OCI-LY1 (cell line): ENCODE data around the gene PARL.

Experiments used
- H2AFZ ChIP-seq: fragments of 200-600 bp; sonication (generic), shearing (Covaris generic); 2 replicates; pipeline ENCODE4 v1.6.0; 2014; ENCODE audit warnings: antibody characterized with exemption, mild to moderate bottlenecking, low read length
- H3F3A ChIP-seq: fragments of 200-600 bp; sonication (generic), shearing (Covaris generic); 2 replicates; pipeline ENCODE4 v1.6.0; 2014; ENCODE audit warnings: mild to moderate bottlenecking, antibody characterized with exemption, low read length, moderate library complexity; ENCODE audit not compliant: insufficient read depth
- H3K27ac ChIP-seq: fragments of 200-600 bp; sonication (generic); 2 replicates; pipeline ENCODE4 v1.5.1; 2014; ENCODE audit warnings: low read length, mixed run types, mild to moderate bottlenecking, low read depth; ENCODE audit not compliant: poor library complexity, severe bottlenecking
- H3K27me3 ChIP-seq: fragments of 200-600 bp; sonication (generic); 2 replicates; pipeline ENCODE4 v1.6.0; 2014; ENCODE audit warnings: antibody characterized with exemption, mild to moderate bottlenecking, low read length, moderate library complexity; ENCODE audit not compliant: insufficient read depth
- H3K36me3 ChIP-seq: fragments of 200-600 bp; sonication (generic); 2 replicates; pipeline ENCODE4 v1.6.1; 2014; ENCODE audit warnings: mild to moderate bottlenecking, antibody characterized with exemption, low read length, moderate library complexity, mixed read lengths; ENCODE audit not compliant: insufficient read depth
- H3K4me1 ChIP-seq: fragments of 200-600 bp; sonication (generic); 2 replicates; pipeline ENCODE4 v1.5.1; 2014; ENCODE audit warnings: mild to moderate bottlenecking, low read length, moderate library complexity; ENCODE audit not compliant: insufficient read depth, severe bottlenecking
- H3K4me2 ChIP-seq: fragments of 200-600 bp; sonication (generic), shearing (Covaris generic); 2 replicates; pipeline ENCODE4 v1.6.1; 2014; ENCODE audit warnings: low read length
- H3K4me3 ChIP-seq: fragments of 200-600 bp; sonication (generic); 2 replicates; pipeline ENCODE4 v1.5.1; 2014; ENCODE audit warnings: low read length, low read depth, mild to moderate bottlenecking, mixed read lengths; ENCODE audit not compliant: poor library complexity, severe bottlenecking
- H3K79me2 ChIP-seq: fragments of 200-600 bp; shearing (Covaris generic); 2 replicates; pipeline ENCODE4 v1.6.1; 2016; ENCODE audit warnings: mixed run types, low read length, mixed read lengths; ENCODE audit not compliant: insufficient read depth
- H3K9ac ChIP-seq: fragments of 200-600 bp; sonication (generic), shearing (Covaris generic); 2 replicates; pipeline ENCODE4 v1.6.1; 2014; ENCODE audit warnings: mild to moderate bottlenecking, low read length, mixed read lengths
- H3K9me2 ChIP-seq: fragments of 200-600 bp; sonication (generic), shearing (Covaris generic); 2 replicates; pipeline ENCODE4 v1.6.1; 2014; ENCODE audit warnings: low read depth, mild to moderate bottlenecking, low read length, mixed read lengths
- H3K9me3 ChIP-seq: fragments of 200-600 bp; shearing (Covaris generic); 2 replicates; pipeline ENCODE4 v1.6.1; 2014; ENCODE audit warnings: low read length, mixed read lengths
- H4K20me1 ChIP-seq: fragments of 200-600 bp; sonication (generic), shearing (Covaris generic); 2 replicates; pipeline ENCODE4 v1.6.0; 2016; ENCODE audit warnings: mild to moderate bottlenecking, low read length; ENCODE audit not compliant: insufficient read depth
- EZH2 ChIP-seq: fragments of 200-600 bp; sonication (generic), shearing (Covaris generic); IDR thresholded peaks from 2 replicates; pipeline ENCODE4 v1.8.0; 2017; ENCODE audit warnings: borderline replicate concordance, mixed run types, mild to moderate bottlenecking, antibody characterized with exemption, low read length, moderate library complexity, mixed read lengths
- TF ChIP-seq, protein P1 (sequence below): fragments of 200-600 bp; sonication (generic), shearing (Covaris generic); IDR thresholded peaks from 2 replicates; pipeline ENCODE4 v1.5.1; 2017; ENCODE audit warnings: mild to moderate bottlenecking, antibody characterized with exemption, low read length, moderate library complexity, mixed read lengths

Gene PARL

DNA sequence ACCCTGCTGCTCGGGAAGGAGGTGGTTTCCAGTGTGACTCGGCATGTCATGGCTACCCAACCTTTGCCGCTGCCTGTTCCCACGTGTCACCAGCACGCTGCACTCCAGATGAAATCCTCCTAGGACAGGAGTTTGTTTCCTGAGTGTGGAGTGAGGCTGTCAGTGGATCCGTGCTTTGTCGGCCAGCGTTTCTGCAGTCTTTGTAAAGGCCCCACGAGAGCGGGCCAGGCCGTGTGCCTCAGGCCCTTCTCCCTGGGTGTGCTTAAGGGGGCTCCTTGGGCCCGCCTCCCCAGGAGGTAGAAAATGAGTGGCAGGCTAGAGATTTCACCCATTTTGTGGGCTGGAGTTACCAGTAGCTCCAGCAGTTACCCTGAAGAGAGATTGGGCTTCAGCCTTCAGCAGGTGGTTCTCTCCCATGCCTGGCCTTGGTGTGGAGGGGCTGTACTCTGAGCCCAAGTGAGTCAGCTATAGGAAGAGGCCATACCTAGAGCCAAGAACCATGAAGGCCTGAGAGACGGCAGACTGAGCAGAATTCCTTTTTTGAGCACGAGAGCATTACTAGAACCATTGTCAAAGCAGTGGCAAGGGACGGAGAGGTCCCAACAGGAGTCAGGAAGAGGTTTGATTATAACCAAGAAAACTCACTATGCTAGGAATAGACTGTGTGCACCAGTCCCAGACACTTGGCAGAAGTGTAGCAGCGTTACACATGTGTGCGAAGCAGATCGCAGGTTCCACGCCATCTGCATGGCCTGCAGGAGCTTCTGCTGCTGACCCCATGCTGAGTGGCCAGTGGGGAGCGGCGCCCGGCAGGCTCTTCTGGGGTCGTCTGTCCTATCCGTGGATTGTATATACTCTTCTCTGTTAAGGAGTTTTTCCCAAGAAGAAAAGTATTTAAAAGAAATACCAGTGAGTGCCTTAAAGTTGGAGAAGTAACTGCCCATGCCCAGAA lies 73.8 kb downstream of the PARL start:
- no peak overlapping the region for H2AFZ ChIP-seq
- H3K27me3 ChIP-seq: no peaks in the 10 kb centered on the region
- TF ChIP-seq, protein P1, sequence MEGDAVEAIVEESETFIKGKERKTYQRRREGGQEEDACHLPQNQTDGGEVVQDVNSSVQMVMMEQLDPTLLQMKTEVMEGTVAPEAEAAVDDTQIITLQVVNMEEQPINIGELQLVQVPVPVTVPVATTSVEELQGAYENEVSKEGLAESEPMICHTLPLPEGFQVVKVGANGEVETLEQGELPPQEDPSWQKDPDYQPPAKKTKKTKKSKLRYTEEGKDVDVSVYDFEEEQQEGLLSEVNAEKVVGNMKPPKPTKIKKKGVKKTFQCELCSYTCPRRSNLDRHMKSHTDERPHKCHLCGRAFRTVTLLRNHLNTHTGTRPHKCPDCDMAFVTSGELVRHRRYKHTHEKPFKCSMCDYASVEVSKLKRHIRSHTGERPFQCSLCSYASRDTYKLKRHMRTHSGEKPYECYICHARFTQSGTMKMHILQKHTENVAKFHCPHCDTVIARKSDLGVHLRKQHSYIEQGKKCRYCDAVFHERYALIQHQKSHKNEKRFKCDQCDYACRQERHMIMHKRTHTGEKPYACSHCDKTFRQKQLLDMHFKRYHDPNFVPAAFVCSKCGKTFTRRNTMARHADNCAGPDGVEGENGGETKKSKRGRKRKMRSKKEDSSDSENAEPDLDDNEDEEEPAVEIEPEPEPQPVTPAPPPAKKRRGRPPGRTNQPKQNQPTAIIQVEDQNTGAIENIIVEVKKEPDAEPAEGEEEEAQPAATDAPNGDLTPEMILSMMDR: no peak
- TF ChIP-seq EZH2: no peak
- H3K9me3 ChIP-seq: no peaks in the 10 kb centered on the region
- H3K27ac ChIP-seq: no peak overlapping the region
- H3K79me2 ChIP-seq: no peaks in the 10 kb centered on the region
- H3K4me3 ChIP-seq: no peak overlapping the region
- H3K4me2 ChIP-seq: no peak overlapping the region
- H3F3A ChIP-seq: peaks cover 5% of the 10 kb centered on the region
- H3K9ac ChIP-seq: no peak overlapping the region
- no peaks in the 10 kb centered on the region for H3K9me2 ChIP-seq
- peaks cover 18% of the 10 kb centered on the region for H3K4me1 ChIP-seq
- H4K20me1 ChIP-seq: no peaks in the 10 kb centered on the region
- H3K36me3 ChIP-seq: peaks cover 78% of the 10 kb centered on the region

DNA sequence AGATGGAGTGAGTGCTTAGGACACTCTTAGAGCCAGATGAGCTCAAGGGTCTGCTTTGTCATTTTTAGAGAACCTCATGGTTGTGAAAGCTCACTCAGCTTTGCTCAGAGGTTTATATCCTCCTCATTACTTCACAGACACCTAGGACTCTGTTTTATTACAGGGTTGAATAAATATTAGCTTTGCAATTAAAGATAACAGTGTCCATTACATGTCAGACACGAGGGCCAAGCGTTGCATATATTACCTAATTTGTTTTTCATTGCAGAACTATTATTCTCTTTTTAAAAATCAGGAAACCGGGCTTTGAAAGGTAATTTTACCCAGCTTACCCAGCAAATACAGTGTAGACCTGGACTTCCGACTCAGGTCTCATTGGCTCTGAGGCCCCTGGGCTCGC lies 75.4 kb downstream of the PARL start:
- Histone ChIP-seq H3K4me2 (no peak overlapping the region), H3K9me3 (no peaks in the 10 kb centered on the region), H3F3A (peaks cover 1% of the 10 kb centered on the region; the same call in 1 of the 2 replicates), H3K9me2 (no peaks in the 10 kb centered on the region), H3K27ac (no peak overlapping the region), H3K9ac (no peak overlapping the region), H3K4me1 (peaks cover 1% of the 10 kb centered on the region), H3K4me3 (no peak overlapping the region), H4K20me1 (no peaks in the 10 kb centered on the region), H3K79me2 (no peaks in the 10 kb centered on the region), H2AFZ (no peak overlapping the region), H3K27me3 (no peaks in the 10 kb centered on the region), H3K36me3 (peaks cover 91% of the 10 kb centered on the region)
- TF ChIP-seq EZH2: no peak
- TF ChIP-seq, protein P1: no peak

DNA sequence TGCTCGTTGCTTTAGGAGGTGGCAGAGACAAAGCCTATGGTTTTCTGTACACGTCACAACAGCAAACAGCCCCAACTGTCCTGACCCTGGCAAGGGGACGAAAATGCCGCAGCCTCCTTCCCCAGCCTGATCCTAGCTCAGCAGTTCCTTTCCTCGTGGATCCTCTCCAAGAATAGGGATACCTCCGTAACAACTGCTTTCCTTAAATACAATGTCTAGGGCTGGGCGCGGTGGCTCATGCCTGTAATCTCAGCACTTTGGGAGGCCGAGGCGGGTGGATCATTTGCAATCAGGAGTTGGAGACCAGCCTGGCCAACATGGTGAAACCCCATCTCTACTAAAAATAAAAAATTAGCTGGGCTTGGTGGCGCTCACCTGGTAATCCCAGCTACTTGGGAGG lies 76.3 kb downstream of the PARL start:
- H3K79me2 ChIP-seq: no peaks in the 10 kb centered on the region
- H3K27me3 ChIP-seq: no peaks in the 10 kb centered on the region
- H3K36me3 ChIP-seq: peaks cover 98% of the 10 kb centered on the region
- H3K4me3 ChIP-seq: no peak overlapping the region
- H4K20me1 ChIP-seq: no peaks in the 10 kb centered on the region
- no peaks in the 10 kb centered on the region for H3K9me3 ChIP-seq
- no peak for TF ChIP-seq EZH2
- TF ChIP-seq, protein P1: no peak
- H2AFZ ChIP-seq: no peak overlapping the region
- no peaks in the 10 kb centered on the region for H3F3A ChIP-seq
- no peaks in the 10 kb centered on the region for H3K9me2 ChIP-seq
- no peaks in the 10 kb centered on the region for H3K4me1 ChIP-seq
- H3K9ac ChIP-seq: no peak overlapping the region
- no peak overlapping the region for H3K4me2 ChIP-seq
- no peak overlapping the region for H3K27ac ChIP-seq
